Measurements from ENCODE around the gene SIRT7.

DNA sequence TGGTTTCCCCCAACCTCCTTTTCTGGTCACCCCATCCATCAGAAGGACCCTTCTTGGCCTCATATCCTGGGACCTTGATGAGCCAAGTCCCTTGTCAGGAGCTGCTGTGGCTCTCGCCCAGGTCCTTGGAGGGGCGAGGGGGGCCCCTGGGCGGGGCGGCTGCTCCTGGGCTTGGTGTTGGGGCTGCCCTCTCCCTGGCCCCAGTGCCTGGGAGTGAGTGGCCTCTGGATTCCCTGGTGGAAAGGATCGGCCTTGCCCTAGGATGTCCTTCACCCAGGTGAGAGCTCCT lies 49.2 kb upstream of the SIRT7 start:
- TF ChIP-seq, protein P1, sequence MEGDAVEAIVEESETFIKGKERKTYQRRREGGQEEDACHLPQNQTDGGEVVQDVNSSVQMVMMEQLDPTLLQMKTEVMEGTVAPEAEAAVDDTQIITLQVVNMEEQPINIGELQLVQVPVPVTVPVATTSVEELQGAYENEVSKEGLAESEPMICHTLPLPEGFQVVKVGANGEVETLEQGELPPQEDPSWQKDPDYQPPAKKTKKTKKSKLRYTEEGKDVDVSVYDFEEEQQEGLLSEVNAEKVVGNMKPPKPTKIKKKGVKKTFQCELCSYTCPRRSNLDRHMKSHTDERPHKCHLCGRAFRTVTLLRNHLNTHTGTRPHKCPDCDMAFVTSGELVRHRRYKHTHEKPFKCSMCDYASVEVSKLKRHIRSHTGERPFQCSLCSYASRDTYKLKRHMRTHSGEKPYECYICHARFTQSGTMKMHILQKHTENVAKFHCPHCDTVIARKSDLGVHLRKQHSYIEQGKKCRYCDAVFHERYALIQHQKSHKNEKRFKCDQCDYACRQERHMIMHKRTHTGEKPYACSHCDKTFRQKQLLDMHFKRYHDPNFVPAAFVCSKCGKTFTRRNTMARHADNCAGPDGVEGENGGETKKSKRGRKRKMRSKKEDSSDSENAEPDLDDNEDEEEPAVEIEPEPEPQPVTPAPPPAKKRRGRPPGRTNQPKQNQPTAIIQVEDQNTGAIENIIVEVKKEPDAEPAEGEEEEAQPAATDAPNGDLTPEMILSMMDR (IDR thresholded peaks at IDR 0.05; ENCODE audit: low read depth, low read length), result no peak
- TF ChIP-seq EZH2phosphoT487 (IDR thresholded peaks at IDR 0.05; ENCODE audit: low read depth), result no peak

Measured in OCI-LY3 (cell line).